SU-DHL-6 (cell line): ENCODE measurements around the gene ATE1.

Source experiments
- EZH2phosphoT487 ChIP-seq: fragments of 200-600 bp; sonication (generic), shearing (Covaris generic); conservative IDR thresholded peaks from 2 replicates; pipeline ENCODE4 v1.6.1; 2018; ENCODE audit warnings: mild to moderate bottlenecking, antibody characterized with exemption, low read length, moderate library complexity, mixed read lengths
- TF ChIP-seq, protein P1 (sequence below): fragments of 200-600 bp; sonication (generic); IDR thresholded peaks from one replicate; pipeline ENCODE4 v1.5.1; 2017; ENCODE audit warnings: antibody characterized with exemption, mild to moderate bottlenecking, low read length, moderate library complexity; ENCODE audit not compliant: insufficient read depth, poor library complexity, severe bottlenecking

- TF ChIP-seq, protein P1, sequence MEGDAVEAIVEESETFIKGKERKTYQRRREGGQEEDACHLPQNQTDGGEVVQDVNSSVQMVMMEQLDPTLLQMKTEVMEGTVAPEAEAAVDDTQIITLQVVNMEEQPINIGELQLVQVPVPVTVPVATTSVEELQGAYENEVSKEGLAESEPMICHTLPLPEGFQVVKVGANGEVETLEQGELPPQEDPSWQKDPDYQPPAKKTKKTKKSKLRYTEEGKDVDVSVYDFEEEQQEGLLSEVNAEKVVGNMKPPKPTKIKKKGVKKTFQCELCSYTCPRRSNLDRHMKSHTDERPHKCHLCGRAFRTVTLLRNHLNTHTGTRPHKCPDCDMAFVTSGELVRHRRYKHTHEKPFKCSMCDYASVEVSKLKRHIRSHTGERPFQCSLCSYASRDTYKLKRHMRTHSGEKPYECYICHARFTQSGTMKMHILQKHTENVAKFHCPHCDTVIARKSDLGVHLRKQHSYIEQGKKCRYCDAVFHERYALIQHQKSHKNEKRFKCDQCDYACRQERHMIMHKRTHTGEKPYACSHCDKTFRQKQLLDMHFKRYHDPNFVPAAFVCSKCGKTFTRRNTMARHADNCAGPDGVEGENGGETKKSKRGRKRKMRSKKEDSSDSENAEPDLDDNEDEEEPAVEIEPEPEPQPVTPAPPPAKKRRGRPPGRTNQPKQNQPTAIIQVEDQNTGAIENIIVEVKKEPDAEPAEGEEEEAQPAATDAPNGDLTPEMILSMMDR = no peak
- TF ChIP-seq EZH2phosphoT487 = no peak
Measured at GRCh38 chr10:121710207-121710606, 217.6 kb downstream of the ATE1 start.
